IMR-90 (cell line): Measurements from ENCODE around the gene CKMT1B. TPM values are rescaled to one million over a fixed set of nuclear protein-coding genes. Genes with fewer than 3 reads are reported as not detected.
"Not testable (repeated sequence)": the region's sequence is repeated elsewhere in the genome, so short reads cannot be mapped to it uniquely, and the experiment has no call there.

ENCODE experiments used
- ATAC-seq: fragments of 200-7000 bp; cut with Tn5 transposase; 2 replicates; pipeline ENCODE4 v1.9.1; 2020; ENCODE audit warnings: low read depth, mild to moderate bottlenecking, moderate library complexity
- BruUV-seq: library from RNA; stranded (reverse); fragments of 400-500 nt; replicated peaks from 2 replicates; lab custom pipeline; 2021; lab: Mats Ljungman, UMichigan
- CTCF ChIA-PET: fragments of 300-600 bp; formaldehyde crosslinking; extraction: SDS; loops from one replicate; lab custom pipeline; 2021; ENCODE audit warnings: antibody characterized with exemption; lab: Yijun Ruan, JAX
- POLR2A ChIA-PET: fragments of 300-600 bp; sonication (Branson Sonifier 250); formaldehyde crosslinking; loops from one replicate; lab custom pipeline; 2022; ENCODE audit warnings: antibody characterized with exemption; ENCODE audit not compliant: unreplicated experiment; lab: Charles Lee
- DNase-seq: peaks from one replicate; pipeline ENCODE4 v3.0.0; 2013
- H2AFZ ChIP-seq: replicated peaks from 2 replicates; pipeline ENCODE3; 2013; ENCODE audit warnings: low read length, mild to moderate bottlenecking; ENCODE audit not compliant: poor library complexity
- H2AK5ac ChIP-seq: 2 replicates; pipeline ENCODE4 v1.6.1; 2013; ENCODE audit warnings: low read depth, low read length, inconsistent platforms
- H2AK9ac ChIP-seq: replicated peaks from 2 replicates; pipeline ENCODE3; 2013; ENCODE audit warnings: mild to moderate bottlenecking, low read depth, low read length, moderate library complexity; ENCODE audit not compliant: poor library complexity
- H2BK120ac ChIP-seq: 2 replicates; pipeline ENCODE4 v1.6.1; 2013; ENCODE audit warnings: low read depth, low read length, inconsistent platforms
- H2BK15ac ChIP-seq: 3 replicates; pipeline ENCODE4 v1.6.1; 2013; ENCODE audit warnings: low read depth, low read length, inconsistent platforms
- H2BK20ac ChIP-seq: 2 replicates; pipeline ENCODE4 v1.6.1; 2013; ENCODE audit warnings: low read depth, mild to moderate bottlenecking, inconsistent platforms, low read length, moderate library complexity
- H2BK5ac ChIP-seq: 2 replicates; pipeline ENCODE4 v1.6.1; 2013; ENCODE audit warnings: mild to moderate bottlenecking, low read depth, low read length, inconsistent platforms; ENCODE audit not compliant: poor library complexity, severe bottlenecking
- H3K14ac ChIP-seq: replicated peaks from 2 replicates; pipeline ENCODE4 v1.6.1; 2013; ENCODE audit warnings: low read depth, low read length, inconsistent platforms
- H3K18ac ChIP-seq: 2 replicates; pipeline ENCODE4 v1.6.1; 2013; ENCODE audit warnings: low read depth, low read length, control low read depth
- H3K23ac ChIP-seq: 2 replicates; pipeline ENCODE4 v1.6.1; 2013; ENCODE audit warnings: low read depth, low read length, inconsistent platforms
- H3K27ac ChIP-seq: 2 replicates; pipeline ENCODE4 v1.5.1; 2013; ENCODE audit warnings: mild to moderate bottlenecking, control low read depth, low read length; ENCODE audit not compliant: insufficient read depth
- H3K27me3 ChIP-seq: 2 replicates; pipeline ENCODE4 v1.6.1; 2013; ENCODE audit warnings: low read length; ENCODE audit not compliant: control insufficient read depth, insufficient read depth
- H3K36me3 ChIP-seq: 2 replicates; pipeline ENCODE4 v1.6.1; 2013; ENCODE audit warnings: low read length, mixed read lengths; ENCODE audit not compliant: control insufficient read depth, insufficient read depth
- H3K4ac ChIP-seq: 2 replicates; pipeline ENCODE4 v1.6.1; 2013; ENCODE audit warnings: low read depth, low read length, inconsistent platforms
- H3K4me1 ChIP-seq: 2 replicates; pipeline ENCODE4 v1.6.1; 2013; ENCODE audit warnings: low read length, mixed read lengths; ENCODE audit not compliant: control insufficient read depth, insufficient read depth
- H3K4me2 ChIP-seq: 2 replicates; pipeline ENCODE4 v1.6.1; 2013; ENCODE audit warnings: low read depth, mild to moderate bottlenecking, control low read depth, low read length, moderate library complexity
- H3K4me3 ChIP-seq: 2 replicates; pipeline ENCODE4 v1.5.1; 2013; ENCODE audit warnings: low read depth, mild to moderate bottlenecking, control low read depth, low read length, moderate library complexity; ENCODE audit not compliant: insufficient read depth
- H3K56ac ChIP-seq: 2 replicates; pipeline ENCODE4 v1.6.1; 2013; ENCODE audit warnings: low read length, inconsistent platforms; ENCODE audit not compliant: insufficient read depth; ENCODE audit errors: extremely low read depth
- H3K79me1 ChIP-seq, 2 experiments: 2 replicates each; pipeline ENCODE4 v1.6.1; 2013; ENCODE audit warnings: low read length in 2 of 2, inconsistent platforms in 1 of 2, low read depth in 1 of 2
- H3K9ac ChIP-seq: 2 replicates; pipeline ENCODE4 v1.6.1; 2013; ENCODE audit warnings: low read depth, low read length, control low read depth
- H3K9me1 ChIP-seq: 2 replicates; pipeline ENCODE4 v1.6.1; 2013; ENCODE audit warnings: low read length, inconsistent platforms; ENCODE audit not compliant: insufficient read depth
- H3K9me3 ChIP-seq: 2 replicates; pipeline ENCODE4 v1.6.1; 2013; ENCODE audit warnings: low read length; ENCODE audit not compliant: control insufficient read depth, insufficient read depth
- H4K20me1 ChIP-seq: 2 replicates; pipeline ENCODE4 v1.6.1; 2013; ENCODE audit warnings: low read length, inconsistent platforms; ENCODE audit not compliant: insufficient read depth
- H4K5ac ChIP-seq: 2 replicates; pipeline ENCODE4 v1.6.1; 2013; ENCODE audit warnings: mild to moderate bottlenecking, low read depth, low read length, control low read depth
- H4K8ac ChIP-seq, 2 experiments: 2 replicates each; pipeline ENCODE4 v1.6.1; 2013; ENCODE audit warnings: low read depth in 2 of 2, low read length in 2 of 2, control low read depth in 1 of 2, inconsistent platforms in 1 of 2
- H4K91ac ChIP-seq: 2 replicates; pipeline ENCODE4 v1.6.1; 2013; ENCODE audit warnings: low read depth, low read length, inconsistent platforms; ENCODE audit not compliant: insufficient read depth
- WGBS, 2 experiments: methylation state at CpG; one replicate each; pipeline versions ENCODE4 v1.1.5 to v1.1.7; 2013; ENCODE audit warnings: missing lambda C conversion rate in 2 of 2; ENCODE audit not compliant: insufficient read length in 1 of 2; ENCODE audit errors: extremely low coverage in 2 of 2; 5-methylcytosine and 5-hydroxymethylcytosine counted together
- dilution Hi-C: fragments of 300-500 bp; cut with HindIII; formaldehyde crosslinking; loops from one replicate; pipeline ENCODE4 v1.14.3; 2018; ENCODE audit warnings: low sequenced_read_pairs; ENCODE audit not compliant: unreplicated experiment
- in situ Hi-C: fragments of 300-500 bp; cut with MboI; formaldehyde crosslinking; loops from 3 replicates; pipeline ENCODE4 v1.14.3; 2019; ENCODE audit warnings: low sequenced_read_pairs, inconsistent platforms, mixed read lengths
- intact Hi-C: fragments of 100-400 bp; cut with micrococcal nuclease; formaldehyde crosslinking; loops from 2 replicates; pipeline ENCODE4 v1.10.0; 2022
- polyA plus RNA-seq, 3 experiments: library from polyadenylated mRNA; depleted of rRNA; stranded (reverse); fragments of >200 nt; gene quantifications; 2 replicates each; pipeline ENCODE4 v1.2.3, GENCODE V29; 2012; ENCODE audit warnings: low replicate concordance in 1 of 3
- total RNA-seq: library from RNA; depleted of rRNA; stranded (reverse); fragments of >200 nt; gene quantifications from 2 replicates; pipeline ENCODE4 v1.2.3, GENCODE V29; 2012

The CKMT1B gene
- total and polyA plus RNA-seq, 2 of the 4 experiments (the other 2 are of a cell fraction): not detected

DNA sequence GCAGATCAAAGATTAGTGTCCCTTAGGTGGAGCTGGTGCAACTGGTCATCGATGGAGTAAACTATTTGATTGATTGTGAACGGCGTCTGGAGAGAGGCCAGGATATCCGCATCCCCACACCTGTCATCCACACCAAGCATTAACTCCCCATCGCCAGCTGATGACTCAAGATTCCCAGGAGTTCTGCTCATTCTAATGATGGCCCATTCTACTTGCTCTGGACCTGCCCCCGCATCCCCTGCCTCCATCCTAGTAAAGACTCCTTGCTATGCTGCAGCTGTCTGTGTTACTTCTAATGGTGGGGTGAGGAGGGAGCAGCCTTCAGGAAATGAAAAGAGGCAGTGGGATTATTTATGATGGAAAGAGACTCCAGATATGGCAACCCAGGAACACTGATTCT, 5.3 kb downstream of the CKMT1B start:
- WGBS, 2 experiments: no CpG with 5 or more reads among the region's 6 CpGs
- intact Hi-C loops, in situ Hi-C loops: not testable (repeated sequence)

GRCh38 chr15:43600200-43600599, 6.4 kb downstream of the CKMT1B start:
- H4K20me1 ChIP-seq, intact Hi-C loops, H3K9me3 ChIP-seq, H3K56ac ChIP-seq, H3K27ac ChIP-seq, H2AK5ac ChIP-seq, in situ Hi-C loops, H3K4me1 ChIP-seq, H3K9ac ChIP-seq, H3K23ac ChIP-seq, H3K9me1 ChIP-seq, H2BK20ac ChIP-seq, BruUV-seq, H3K18ac ChIP-seq, dilution Hi-C loops, H2BK120ac ChIP-seq, ATAC-seq, H2BK15ac ChIP-seq, H3K4me3 ChIP-seq, H3K79me1 ChIP-seq, H3K14ac ChIP-seq, H3K4ac ChIP-seq, CTCF ChIA-PET, H2AFZ ChIP-seq, H4K5ac ChIP-seq, H3K36me3 ChIP-seq, H3K27me3 ChIP-seq, H4K91ac ChIP-seq, H2AK9ac ChIP-seq, DNase-seq, H4K8ac ChIP-seq, H2BK5ac ChIP-seq, H3K4me2 ChIP-seq, POLR2A ChIA-PET: not testable (repeated sequence)
- WGBS, 2 experiments: no CpG with 5 or more reads among the region's 2 CpGs

More for the DNA sequence above, 5.3 kb downstream of the CKMT1B start:
- H4K5ac ChIP-seq, H2AFZ ChIP-seq, H3K14ac ChIP-seq, H3K9me3 ChIP-seq, H3K56ac ChIP-seq, H2AK9ac ChIP-seq, H3K4me1 ChIP-seq, DNase-seq, H4K91ac ChIP-seq, H3K79me1 ChIP-seq, H3K36me3 ChIP-seq, H3K23ac ChIP-seq, BruUV-seq, POLR2A ChIA-PET, H2BK120ac ChIP-seq, dilution Hi-C loops, ATAC-seq, H3K18ac ChIP-seq, H2BK15ac ChIP-seq, H3K9me1 ChIP-seq, H3K4ac ChIP-seq, H2BK5ac ChIP-seq, H2BK20ac ChIP-seq, H3K4me3 ChIP-seq, H4K20me1 ChIP-seq, H3K27ac ChIP-seq, H4K8ac ChIP-seq, CTCF ChIA-PET, H3K9ac ChIP-seq, H3K27me3 ChIP-seq, H3K4me2 ChIP-seq, H2AK5ac ChIP-seq: not testable (repeated sequence)
